IMR-90 (cell line): Measurements from ENCODE around the gene NELFE. TPM values are rescaled to one million over a fixed set of nuclear protein-coding genes. Genes with fewer than 3 reads are reported as not detected.
"Not testable (repeated sequence)": the region's sequence is repeated elsewhere in the genome, so short reads cannot be mapped to it uniquely, and the experiment has no call there.

Source experiments
- ATAC-seq: fragments of 200-7000 bp; cut with Tn5 transposase; 2 replicates; pipeline ENCODE4 v1.9.1; 2020; ENCODE audit warnings: low read depth, mild to moderate bottlenecking, moderate library complexity
- BruUV-seq: library from RNA; stranded (reverse); fragments of 400-500 nt; replicated peaks from 2 replicates; lab custom pipeline; 2021; lab: Mats Ljungman, UMichigan
- CTCF ChIA-PET: fragments of 300-600 bp; formaldehyde crosslinking; extraction: SDS; loops from one replicate; lab custom pipeline; 2021; ENCODE audit warnings: antibody characterized with exemption; lab: Yijun Ruan, JAX
- POLR2A ChIA-PET: fragments of 300-600 bp; sonication (Branson Sonifier 250); formaldehyde crosslinking; loops from one replicate; lab custom pipeline; 2022; ENCODE audit warnings: antibody characterized with exemption; ENCODE audit not compliant: unreplicated experiment; lab: Charles Lee
- DNase-seq: peaks from one replicate; pipeline ENCODE4 v3.0.0; 2013
- H2AFZ ChIP-seq: replicated peaks from 2 replicates; pipeline ENCODE3; 2013; ENCODE audit warnings: low read length, mild to moderate bottlenecking; ENCODE audit not compliant: poor library complexity
- H2AK5ac ChIP-seq: 2 replicates; pipeline ENCODE4 v1.6.1; 2013; ENCODE audit warnings: low read depth, low read length, inconsistent platforms
- H2AK9ac ChIP-seq: replicated peaks from 2 replicates; pipeline ENCODE3; 2013; ENCODE audit warnings: mild to moderate bottlenecking, low read depth, low read length, moderate library complexity; ENCODE audit not compliant: poor library complexity
- H2BK120ac ChIP-seq: 2 replicates; pipeline ENCODE4 v1.6.1; 2013; ENCODE audit warnings: low read depth, low read length, inconsistent platforms
- H2BK15ac ChIP-seq: 3 replicates; pipeline ENCODE4 v1.6.1; 2013; ENCODE audit warnings: low read depth, low read length, inconsistent platforms
- H2BK20ac ChIP-seq: 2 replicates; pipeline ENCODE4 v1.6.1; 2013; ENCODE audit warnings: low read depth, mild to moderate bottlenecking, inconsistent platforms, low read length, moderate library complexity
- H2BK5ac ChIP-seq: 2 replicates; pipeline ENCODE4 v1.6.1; 2013; ENCODE audit warnings: mild to moderate bottlenecking, low read depth, low read length, inconsistent platforms; ENCODE audit not compliant: poor library complexity, severe bottlenecking
- H3K14ac ChIP-seq: replicated peaks from 2 replicates; pipeline ENCODE4 v1.6.1; 2013; ENCODE audit warnings: low read depth, low read length, inconsistent platforms
- H3K18ac ChIP-seq: 2 replicates; pipeline ENCODE4 v1.6.1; 2013; ENCODE audit warnings: low read depth, low read length, control low read depth
- H3K23ac ChIP-seq: 2 replicates; pipeline ENCODE4 v1.6.1; 2013; ENCODE audit warnings: low read depth, low read length, inconsistent platforms
- H3K27ac ChIP-seq: 2 replicates; pipeline ENCODE4 v1.5.1; 2013; ENCODE audit warnings: mild to moderate bottlenecking, control low read depth, low read length; ENCODE audit not compliant: insufficient read depth
- H3K27me3 ChIP-seq: 2 replicates; pipeline ENCODE4 v1.6.1; 2013; ENCODE audit warnings: low read length; ENCODE audit not compliant: control insufficient read depth, insufficient read depth
- H3K36me3 ChIP-seq: 2 replicates; pipeline ENCODE4 v1.6.1; 2013; ENCODE audit warnings: low read length, mixed read lengths; ENCODE audit not compliant: control insufficient read depth, insufficient read depth
- H3K4ac ChIP-seq: 2 replicates; pipeline ENCODE4 v1.6.1; 2013; ENCODE audit warnings: low read depth, low read length, inconsistent platforms
- H3K4me1 ChIP-seq: 2 replicates; pipeline ENCODE4 v1.6.1; 2013; ENCODE audit warnings: low read length, mixed read lengths; ENCODE audit not compliant: control insufficient read depth, insufficient read depth
- H3K4me2 ChIP-seq: 2 replicates; pipeline ENCODE4 v1.6.1; 2013; ENCODE audit warnings: low read depth, mild to moderate bottlenecking, control low read depth, low read length, moderate library complexity
- H3K4me3 ChIP-seq: 2 replicates; pipeline ENCODE4 v1.5.1; 2013; ENCODE audit warnings: low read depth, mild to moderate bottlenecking, control low read depth, low read length, moderate library complexity; ENCODE audit not compliant: insufficient read depth
- H3K56ac ChIP-seq: 2 replicates; pipeline ENCODE4 v1.6.1; 2013; ENCODE audit warnings: low read length, inconsistent platforms; ENCODE audit not compliant: insufficient read depth; ENCODE audit errors: extremely low read depth
- H3K79me1 ChIP-seq, 2 experiments: 2 replicates each; pipeline ENCODE4 v1.6.1; 2013; ENCODE audit warnings: low read length in 2 of 2, inconsistent platforms in 1 of 2, low read depth in 1 of 2
- H3K9ac ChIP-seq: 2 replicates; pipeline ENCODE4 v1.6.1; 2013; ENCODE audit warnings: low read depth, low read length, control low read depth
- H3K9me1 ChIP-seq: 2 replicates; pipeline ENCODE4 v1.6.1; 2013; ENCODE audit warnings: low read length, inconsistent platforms; ENCODE audit not compliant: insufficient read depth
- H3K9me3 ChIP-seq: 2 replicates; pipeline ENCODE4 v1.6.1; 2013; ENCODE audit warnings: low read length; ENCODE audit not compliant: control insufficient read depth, insufficient read depth
- H4K20me1 ChIP-seq: 2 replicates; pipeline ENCODE4 v1.6.1; 2013; ENCODE audit warnings: low read length, inconsistent platforms; ENCODE audit not compliant: insufficient read depth
- H4K5ac ChIP-seq: 2 replicates; pipeline ENCODE4 v1.6.1; 2013; ENCODE audit warnings: mild to moderate bottlenecking, low read depth, low read length, control low read depth
- H4K8ac ChIP-seq, 2 experiments: 2 replicates each; pipeline ENCODE4 v1.6.1; 2013; ENCODE audit warnings: low read depth in 2 of 2, low read length in 2 of 2, control low read depth in 1 of 2, inconsistent platforms in 1 of 2
- H4K91ac ChIP-seq: 2 replicates; pipeline ENCODE4 v1.6.1; 2013; ENCODE audit warnings: low read depth, low read length, inconsistent platforms; ENCODE audit not compliant: insufficient read depth
- CEBPB ChIP-seq: IDR thresholded peaks from 2 replicates; pipeline ENCODE4 v1.6.1; 2012; ENCODE audit warnings: low read depth, low read length, improper control_type of control experiment
- MXI1 ChIP-seq: IDR thresholded peaks from 2 replicates; pipeline ENCODE4 v1.6.1; 2012; ENCODE audit warnings: low read depth, mild to moderate bottlenecking, low read length, moderate library complexity, borderline replicate concordance
- RAD21 ChIP-seq: IDR thresholded peaks from 2 replicates; pipeline ENCODE4 v1.6.1; 2012; ENCODE audit warnings: low read length, improper control_type of control experiment
- WGBS, 2 experiments: methylation state at CpG; one replicate each; pipeline versions ENCODE4 v1.1.5 to v1.1.7; 2013; ENCODE audit warnings: missing lambda C conversion rate in 2 of 2; ENCODE audit not compliant: insufficient read length in 1 of 2; ENCODE audit errors: extremely low coverage in 2 of 2; 5-methylcytosine and 5-hydroxymethylcytosine counted together
- dilution Hi-C: fragments of 300-500 bp; cut with HindIII; formaldehyde crosslinking; loops from one replicate; pipeline ENCODE4 v1.14.3; 2018; ENCODE audit warnings: low sequenced_read_pairs; ENCODE audit not compliant: unreplicated experiment
- in situ Hi-C: fragments of 300-500 bp; cut with MboI; formaldehyde crosslinking; loops from 3 replicates; pipeline ENCODE4 v1.14.3; 2019; ENCODE audit warnings: low sequenced_read_pairs, inconsistent platforms, mixed read lengths
- intact Hi-C: fragments of 100-400 bp; cut with micrococcal nuclease; formaldehyde crosslinking; loops from 2 replicates; pipeline ENCODE4 v1.10.0; 2022
- polyA plus RNA-seq, 3 experiments: library from polyadenylated mRNA; depleted of rRNA; stranded (reverse); fragments of >200 nt; gene quantifications; 2 replicates each; pipeline ENCODE4 v1.2.3, GENCODE V29; 2012; ENCODE audit warnings: low replicate concordance in 1 of 3
- total RNA-seq: library from RNA; depleted of rRNA; stranded (reverse); fragments of >200 nt; gene quantifications from 2 replicates; pipeline ENCODE4 v1.2.3, GENCODE V29; 2012

NELFE gene
- total and polyA plus RNA-seq, 2 of the 4 experiments (the other 2 are of a cell fraction): 63.6 to 76.0 TPM

GRCh38 chr6:31911826-31912585, 46.8 kb downstream of the NELFE start:
- CTCF ChIA-PET: interaction anchor here (0.7 kb wide), 1 partner anchor 884 kb away, joined by 4 read pairs; no protein-coding TSS in a partner anchor
- no peak for DNase-seq
- H4K8ac ChIP-seq: peak overlapping the region in 1 of 2 experiments; percentile 23; a peak in 2 of 4 replicates
- peak overlapping the region; percentile 62 for H4K91ac ChIP-seq
- no peak overlapping the region; the same call in 1 of the 2 replicates for H3K14ac ChIP-seq
- peak overlapping the region; percentile 56 for H4K5ac ChIP-seq
- H3K23ac ChIP-seq: no peak overlapping the region
- no peaks in the 10 kb centered on the region for H3K9me3 ChIP-seq
- H2BK20ac ChIP-seq: peak overlapping the region; percentile 69
- no peak overlapping the region; the same call in 1 of the 2 replicates for H3K18ac ChIP-seq
- H2BK15ac ChIP-seq: peak overlapping the region; percentile 53
- no peaks in the 10 kb centered on the region for H3K79me1 ChIP-seq
- H3K4ac ChIP-seq: peak overlapping the region; percentile 78
- peak overlapping the region; percentile 78 for H2BK120ac ChIP-seq
- dilution Hi-C loops: no loop called here
- no peaks in the 10 kb centered on the region for H3K36me3 ChIP-seq
- H2BK5ac ChIP-seq: no peak overlapping the region
- BruUV-seq: no TSS peak
- no peak overlapping the region for H2AK9ac ChIP-seq
- ATAC-seq: no peak
- intact Hi-C loops: no loop called here
- WGBS, 2 experiments: 82% methylated on average over 10 of the region's 11 CpGs; no CpG with 5 or more reads in 1 of the 2 experiments
- TF ChIP-seq CEBPB (no peak), MXI1 (no peak), RAD21 (no peak)
- H3K9ac ChIP-seq: no peak overlapping the region
- peak overlapping the region; percentile 54; the same call in 1 of the 2 replicates for H3K27ac ChIP-seq
- in situ Hi-C loops: loop anchor here (5.0 kb wide), 1 partner anchor 35 kb away; the partner anchor contains the start of gene CFB
- H4K20me1 ChIP-seq: no peaks in the 10 kb centered on the region
- H3K9me1 ChIP-seq: peaks cover 9% of the 10 kb centered on the region; the same call in 1 of the 2 replicates
- H2AK5ac ChIP-seq: peak overlapping the region; percentile 94
- H3K4me1 ChIP-seq: peaks cover 7% of the 10 kb centered on the region
- H2AFZ ChIP-seq: no peak overlapping the region
- no peak overlapping the region for H3K56ac ChIP-seq
- H3K27me3 ChIP-seq: no peaks in the 10 kb centered on the region
- POLR2A ChIA-PET: no interaction called here
- no peak overlapping the region for H3K4me3 ChIP-seq
- H3K4me2 ChIP-seq: no peak overlapping the region

- H3K56ac ChIP-seq, H3K14ac ChIP-seq, POLR2A ChIA-PET, DNase-seq, dilution Hi-C loops, H3K9ac ChIP-seq, H2AFZ ChIP-seq, H2BK15ac ChIP-seq, H3K27me3 ChIP-seq, H3K36me3 ChIP-seq, ATAC-seq, H3K4me1 ChIP-seq, H4K5ac ChIP-seq, H3K23ac ChIP-seq, intact Hi-C loops, H3K79me1 ChIP-seq, H2AK9ac ChIP-seq, H3K4me2 ChIP-seq, H3K9me3 ChIP-seq, in situ Hi-C loops, H3K4me3 ChIP-seq, H4K20me1 ChIP-seq, H3K18ac ChIP-seq, BruUV-seq: not testable (repeated sequence)
- WGBS, 2 experiments: 100% methylated on average over 2 of the region's 7 CpGs; no CpG with 5 or more reads in 1 of the 2 experiments
- Histone ChIP-seq H2BK120ac (peak overlapping the region; percentile 70; the same call in 1 of the 2 replicates), H2AK5ac (peak overlapping the region; percentile 96), H2BK20ac (peak overlapping the region; percentile 33; the same call in 1 of the 2 replicates), H2BK5ac (peak overlapping the region; percentile 61), H3K27ac (peak overlapping the region; percentile 39; the same call in 1 of the 2 replicates), H3K9me1 (peaks cover 12% of the 10 kb centered on the region; the same call in 1 of the 2 replicates), H4K91ac (peak overlapping the region; percentile 40), H3K4ac (peak overlapping the region; percentile 64; the same call in 1 of the 2 replicates), H4K8ac (peak overlapping the region in 1 of 2 experiments; percentile 48; a peak in 2 of 4 replicates)
- CTCF ChIA-PET: interaction anchor here (0.6 to 1.0 kb wide), 2 partner anchors 14 to 150 kb away, joined by 3 to 7 read pairs; no protein-coding TSS in a partner anchor
These were observed 49.5 kb downstream of the NELFE start for GRCh38 chr6:31909298-31909697.
